NCI-H510A (cell line): Measurements from ENCODE around the gene SLC22A14.
"Not testable (repeated sequence)": the region's sequence is repeated elsewhere in the genome, so short reads cannot be mapped to it uniquely, and the experiment has no call there.

Experiments used
- DNase-seq: peaks from one replicate; lab custom pipeline; 2025; lab: John Stamatoyannopoulos, UW

SLC22A14 gene

DNA sequence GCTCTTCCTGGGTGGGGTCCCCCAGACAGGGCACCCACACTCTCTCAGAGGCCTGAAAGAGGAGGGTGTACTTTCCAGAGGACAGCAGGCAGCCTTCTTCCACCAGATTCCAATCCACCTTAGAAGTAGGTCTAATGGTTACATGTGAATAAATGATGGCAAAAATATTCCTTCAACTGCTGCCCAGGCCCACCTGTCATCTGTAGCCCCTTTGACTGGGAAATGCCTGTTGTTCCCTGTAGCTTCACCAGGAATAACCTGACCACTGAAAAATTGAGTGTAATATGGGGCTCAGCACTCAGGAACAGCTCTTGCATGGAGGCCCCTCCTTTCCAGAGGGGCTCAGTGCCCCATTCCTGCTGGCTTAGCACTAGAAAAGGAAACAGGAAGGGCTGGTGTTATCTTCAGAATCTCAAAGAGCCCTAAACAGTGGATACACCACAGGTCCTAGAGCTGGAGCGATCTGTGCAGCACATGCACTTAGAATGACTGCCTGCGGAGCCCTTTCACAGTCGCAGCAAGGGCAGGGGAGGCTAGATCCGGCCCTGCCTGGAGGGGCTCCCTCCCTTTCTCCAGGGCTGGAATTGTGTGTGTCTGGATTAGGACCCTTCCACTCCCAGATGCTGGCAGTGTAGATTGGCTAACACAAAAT is 32.1 kb downstream of the SLC22A14 start:
- no peak for DNase-seq

DNA sequence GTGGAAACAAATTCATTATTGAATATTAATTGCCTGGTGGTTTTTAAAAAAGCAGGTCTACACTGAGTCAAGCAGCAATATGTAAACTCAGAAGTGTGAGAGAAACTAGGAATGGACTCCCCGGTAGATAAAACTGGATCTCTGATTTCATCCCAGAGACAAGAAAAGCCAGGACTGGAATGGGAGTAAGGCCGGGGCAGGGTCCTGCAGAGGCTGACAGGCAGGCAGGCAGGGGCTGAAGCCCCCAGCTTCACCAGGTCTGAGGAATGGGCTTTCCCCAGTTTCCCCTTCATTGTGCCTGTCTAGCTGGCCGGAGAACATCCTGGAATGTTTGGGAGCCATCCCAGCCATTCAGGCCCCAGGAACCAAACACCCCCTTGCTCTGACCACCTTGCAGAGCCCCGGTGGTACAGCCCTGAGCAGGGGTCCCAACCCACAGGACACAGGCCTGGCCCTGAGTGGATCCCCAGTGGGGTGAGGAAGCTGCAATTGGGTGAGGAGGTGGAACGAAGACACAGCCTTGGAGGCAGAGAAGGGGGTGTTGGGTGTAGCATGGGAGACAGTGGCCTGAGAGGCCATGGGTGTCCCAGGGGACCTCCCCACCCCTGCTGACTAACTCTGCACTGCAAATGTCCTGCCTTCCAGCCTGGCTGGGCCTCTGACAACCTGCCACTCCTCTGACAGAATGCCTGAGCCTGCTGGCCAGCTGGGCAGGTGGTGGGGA is 32.8 kb downstream of the SLC22A14 start:
- DNase-seq = no peak

DNA sequence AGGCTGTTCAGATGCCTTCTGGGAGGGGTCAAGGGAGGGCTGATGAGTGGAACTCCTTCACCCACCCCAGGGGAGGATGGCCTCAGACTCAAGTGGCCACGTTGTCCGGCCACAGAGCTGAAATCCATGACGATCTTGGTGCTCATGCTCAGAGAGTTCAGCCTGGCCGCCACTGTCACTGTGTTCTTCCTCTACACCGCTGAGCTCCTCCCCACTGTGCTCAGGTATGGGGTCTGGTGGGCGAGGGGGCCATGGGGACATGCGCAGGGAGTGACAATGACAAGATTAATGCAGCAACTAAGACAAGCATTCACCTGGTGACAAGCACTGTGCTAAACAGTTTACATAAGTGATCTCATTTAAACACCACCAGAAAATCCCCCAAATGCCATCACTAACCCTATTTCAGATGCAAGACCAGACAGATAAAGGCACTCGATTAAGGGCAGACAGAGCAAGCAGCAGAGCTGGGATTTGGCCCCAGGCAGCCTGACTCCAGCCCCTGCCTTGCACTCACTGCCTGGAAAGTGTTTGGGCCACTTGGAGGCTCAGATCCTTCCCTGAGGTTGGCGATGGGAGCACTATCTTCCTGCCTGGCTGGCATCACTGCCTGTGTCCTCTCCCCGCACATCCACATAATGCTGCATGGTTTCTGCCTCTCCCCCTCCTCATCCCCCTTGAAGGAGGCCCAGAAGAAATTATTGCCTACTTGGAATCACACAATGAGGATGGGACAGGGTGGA is 33.6 kb downstream of the SLC22A14 start:
- DNase-seq = no peak

DNA sequence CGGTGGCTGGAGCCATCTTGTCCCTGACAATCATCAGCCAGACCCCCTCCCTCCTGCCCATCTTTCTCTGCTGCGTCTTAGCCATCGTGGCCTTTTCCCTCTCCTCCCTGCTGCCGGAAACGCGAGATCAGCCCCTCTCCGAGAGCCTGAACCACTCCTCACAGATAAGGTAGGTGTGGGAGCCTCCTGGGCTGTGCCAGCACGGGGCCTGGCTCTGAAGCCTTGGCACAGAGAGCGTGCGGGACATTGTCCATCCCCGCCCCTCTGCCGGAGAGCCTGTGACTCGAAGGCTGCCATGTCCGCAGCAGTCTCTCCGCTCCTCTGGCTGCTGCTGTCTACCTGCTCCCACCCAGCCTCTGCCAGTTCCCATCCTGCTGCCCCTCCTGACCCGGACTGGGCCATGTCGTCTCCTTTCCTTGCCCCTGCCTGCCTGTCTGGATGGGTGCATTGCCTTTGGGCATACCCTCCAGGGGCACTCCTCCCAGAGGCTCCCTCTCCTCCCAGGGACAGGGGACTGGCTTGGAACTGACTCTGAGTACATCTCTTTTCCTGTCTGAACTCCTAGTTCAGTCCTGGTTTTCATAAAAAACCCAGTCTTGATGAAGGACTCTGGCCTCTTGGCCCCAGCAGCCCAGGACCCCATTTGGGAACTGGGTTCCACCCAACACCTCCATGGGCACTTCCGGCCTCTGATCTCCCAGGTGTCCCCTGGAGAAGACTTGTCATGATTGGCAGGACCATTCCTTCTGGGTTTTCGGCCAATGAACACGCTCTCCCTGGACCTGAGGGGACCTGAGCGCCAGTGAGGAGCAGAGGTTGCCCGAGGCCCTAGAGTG is 34.5 kb downstream of the SLC22A14 start:
- no peak for DNase-seq

DNA sequence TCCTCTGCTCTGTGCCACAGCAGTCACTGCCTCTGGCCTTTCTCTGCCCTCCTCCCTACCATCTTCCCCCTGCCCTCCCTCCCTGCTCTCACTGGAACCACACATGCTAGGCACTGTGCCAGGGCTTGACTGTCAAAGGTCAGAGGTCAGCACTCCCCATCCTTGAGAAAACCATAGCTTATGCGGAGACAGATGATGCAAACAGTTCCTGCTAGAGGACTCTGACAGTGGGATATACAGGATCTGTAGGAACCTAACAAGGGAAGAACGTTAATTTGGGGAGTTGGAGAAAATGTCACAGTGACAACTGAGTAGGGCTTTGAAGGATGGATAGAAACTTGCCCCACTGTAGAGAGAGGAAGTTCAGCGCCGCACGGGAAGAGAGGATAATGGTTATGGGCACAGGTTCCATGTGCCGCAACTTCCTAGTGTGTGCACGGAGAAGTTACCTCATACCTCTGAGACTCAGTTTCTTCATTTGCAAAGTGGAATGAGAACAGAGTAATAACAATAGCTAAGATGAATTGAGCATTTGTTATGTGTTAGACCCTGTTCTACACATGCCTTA is 35.2 kb downstream of the SLC22A14 start:
- no peak for DNase-seq

DNA sequence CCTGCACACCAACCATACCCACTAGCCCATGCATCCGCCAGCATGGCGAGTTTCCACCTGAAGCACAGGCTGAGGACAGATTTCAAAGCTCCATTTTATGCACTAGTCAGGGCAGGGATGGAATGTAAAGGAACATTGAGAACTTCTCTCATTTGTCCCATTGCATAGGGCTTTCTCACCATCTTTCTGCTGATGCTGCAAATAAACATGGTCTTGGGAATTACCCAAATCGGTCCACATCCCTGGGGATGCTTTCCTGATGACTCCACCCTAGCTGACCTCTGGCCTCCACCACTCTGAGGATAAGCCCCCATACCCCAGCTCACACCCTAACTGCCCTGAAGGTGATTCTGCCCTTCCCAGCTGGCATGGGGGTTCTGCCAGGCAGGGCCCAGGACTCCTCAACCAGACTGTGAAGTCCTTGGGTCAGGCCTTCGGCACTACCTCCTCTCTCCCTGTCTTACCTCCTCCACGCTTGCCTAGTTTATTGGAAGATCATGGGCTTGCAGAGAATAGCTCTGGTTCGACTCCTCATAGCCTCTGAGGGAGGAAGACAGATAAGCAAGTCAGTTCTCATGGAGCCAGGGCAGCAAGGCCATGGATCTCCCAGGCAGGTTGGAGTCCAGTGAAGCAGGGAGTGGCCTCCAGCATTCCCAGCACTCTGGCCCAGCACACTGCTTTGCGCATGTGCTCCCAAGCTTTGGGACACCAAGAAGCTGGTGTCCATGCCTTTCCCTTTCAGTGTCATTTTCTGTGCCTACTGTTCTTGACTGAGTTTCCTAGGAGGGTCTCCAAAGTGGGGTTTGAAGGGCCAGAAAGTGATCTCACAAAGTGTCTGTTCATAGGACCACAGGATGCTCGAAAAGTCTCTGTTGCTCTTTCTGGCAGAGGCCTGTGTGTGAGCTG is 36.9 kb downstream of the SLC22A14 start:
- DNase-seq = no peak

DNA sequence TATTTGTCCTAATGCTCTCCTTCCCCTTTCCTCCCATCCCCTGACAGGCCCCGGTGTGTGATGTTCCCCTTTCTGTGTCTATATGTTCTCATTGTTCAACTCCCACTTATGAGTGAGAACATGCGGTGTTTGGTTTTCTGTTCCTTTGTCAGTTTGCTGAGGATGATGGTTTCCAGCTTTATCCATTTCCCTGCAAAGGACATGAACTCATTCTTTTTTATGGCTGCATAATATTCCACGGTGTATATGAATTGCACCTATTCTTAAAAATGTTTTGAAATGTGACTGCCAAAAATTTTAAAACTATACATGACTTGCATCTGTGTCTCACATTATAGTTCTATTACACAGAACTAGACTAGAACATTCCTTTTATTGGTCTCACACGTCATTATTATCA is 38.5 kb downstream of the SLC22A14 start:
- DNase-seq = not testable (repeated sequence)

DNA sequence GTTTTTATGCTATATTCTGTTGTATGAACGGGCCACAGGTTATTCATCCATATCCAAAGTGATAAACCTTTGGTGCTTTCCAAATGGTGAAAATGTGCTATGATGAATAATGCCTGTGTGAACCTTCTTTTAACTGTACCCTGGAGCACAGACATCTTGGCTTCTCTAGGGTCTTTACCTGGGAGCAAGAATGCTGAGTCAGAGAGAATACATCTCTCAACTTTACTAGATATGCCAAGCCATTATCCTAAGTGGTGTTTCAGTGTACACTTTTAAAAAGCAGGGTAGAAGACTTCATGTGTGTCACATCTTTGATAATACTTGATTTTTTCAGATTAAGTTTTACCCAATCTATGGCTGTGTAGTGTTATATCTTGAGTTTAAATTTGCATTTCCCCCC is 41.0 kb downstream of the SLC22A14 start:
- DNase-seq = no peak

DNA sequence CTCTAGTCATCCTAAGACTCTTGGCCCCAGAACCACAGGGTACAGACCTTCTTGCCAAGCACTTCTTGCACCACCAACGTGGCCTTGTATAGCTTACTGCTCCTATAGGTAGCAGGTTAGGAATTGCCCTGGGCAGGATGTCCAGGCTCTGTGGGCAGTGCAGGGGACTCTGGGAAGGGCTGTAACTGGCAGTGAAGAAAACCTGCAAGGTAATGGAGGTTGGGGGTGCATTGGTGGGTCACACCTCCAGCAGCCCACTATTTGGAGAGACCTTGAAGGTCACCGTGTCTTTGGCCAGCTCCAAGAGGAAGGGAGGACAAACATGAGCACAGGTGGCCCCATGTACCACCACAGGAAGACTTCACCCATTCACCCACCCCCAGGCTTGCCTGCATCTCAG is 43.2 kb downstream of the SLC22A14 start:
- no peak for DNase-seq

DNA sequence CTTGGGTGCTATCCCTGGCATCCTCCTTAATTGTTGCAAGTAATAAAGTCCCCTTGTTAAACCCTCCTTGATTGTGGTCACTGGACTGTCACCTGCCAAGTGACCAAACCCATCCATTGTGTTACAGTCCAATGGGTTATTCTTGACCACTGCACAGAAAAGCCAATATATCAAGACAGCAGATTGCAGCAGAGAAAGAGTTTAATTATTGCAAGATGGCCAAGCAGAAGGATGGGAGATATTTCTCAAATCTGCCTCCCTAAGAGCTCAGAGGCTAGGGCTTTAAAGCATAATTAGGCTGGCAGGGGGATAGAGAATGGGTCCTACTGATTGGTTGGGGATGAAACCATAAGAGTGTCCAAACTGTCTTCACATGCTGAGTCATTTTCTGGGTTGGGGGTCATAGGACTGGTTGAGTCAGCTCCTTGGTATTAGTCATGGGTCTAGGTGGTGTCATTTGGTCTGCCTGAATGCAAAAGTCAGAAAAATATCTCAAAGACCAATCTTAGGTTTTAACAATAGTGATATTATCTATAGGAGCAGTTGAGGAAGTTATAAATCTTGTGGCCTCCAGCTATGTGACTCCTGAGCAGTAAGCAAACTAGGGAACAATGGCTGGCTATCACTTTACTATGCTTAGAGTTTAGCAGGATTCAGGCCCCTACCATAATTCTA is 45.4 kb downstream of the SLC22A14 start:
- no peak for DNase-seq

DNA sequence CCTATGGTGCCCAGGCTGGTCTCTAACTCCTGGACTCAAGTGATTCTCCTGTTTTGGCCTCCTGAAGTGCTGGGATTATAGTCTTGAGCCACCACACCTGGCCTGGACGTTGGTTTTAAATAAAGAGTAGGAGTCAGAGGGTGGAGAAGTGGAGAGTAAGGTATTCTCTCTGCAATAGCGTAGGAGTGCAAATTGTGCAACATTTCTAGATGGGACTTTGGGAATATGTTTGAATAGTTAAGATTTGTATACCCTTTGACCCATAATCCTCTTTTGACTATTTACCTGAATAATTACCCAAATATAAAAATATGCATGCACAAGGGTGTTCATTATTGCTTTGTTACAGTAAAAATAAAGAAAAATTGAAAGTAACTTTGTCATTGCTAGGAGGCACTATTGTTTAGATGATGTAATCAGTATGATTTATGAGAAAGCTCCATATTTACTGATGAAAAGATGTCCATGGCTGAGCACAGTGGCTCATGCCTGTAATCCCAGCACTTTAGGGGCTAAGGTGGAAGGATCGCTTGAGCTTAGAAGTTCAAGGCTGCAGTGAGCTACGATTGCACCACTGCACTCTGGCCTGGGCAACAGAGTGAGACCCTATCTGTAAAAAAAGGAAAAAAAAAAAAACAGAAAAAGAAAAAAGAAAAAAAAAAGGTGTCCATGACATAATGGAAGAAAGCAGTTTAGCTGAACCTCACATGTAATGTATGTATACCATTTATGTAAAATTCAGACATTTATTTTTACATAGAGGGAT is 49.3 kb downstream of the SLC22A14 start:
- no peak for DNase-seq

DNA sequence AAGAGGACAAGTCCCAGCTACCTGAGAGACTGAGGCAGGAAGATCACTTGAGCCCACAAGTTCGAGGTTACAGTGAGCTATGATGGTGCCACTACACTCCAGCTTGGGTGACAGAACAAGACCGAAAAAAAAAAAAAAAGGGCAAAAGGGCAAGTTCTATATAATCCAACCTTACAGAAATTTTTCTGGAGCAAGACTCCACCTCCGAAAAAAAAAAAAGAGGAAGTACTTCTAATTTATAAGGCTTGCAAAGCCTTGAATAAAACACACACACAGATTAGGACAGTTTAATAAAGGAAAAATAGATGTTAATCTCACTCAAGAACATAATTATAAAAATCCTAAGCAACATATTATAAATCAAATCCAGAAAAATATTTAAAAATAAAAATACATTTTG is 50.1 kb downstream of the SLC22A14 start:
- no peak for DNase-seq

DNA sequence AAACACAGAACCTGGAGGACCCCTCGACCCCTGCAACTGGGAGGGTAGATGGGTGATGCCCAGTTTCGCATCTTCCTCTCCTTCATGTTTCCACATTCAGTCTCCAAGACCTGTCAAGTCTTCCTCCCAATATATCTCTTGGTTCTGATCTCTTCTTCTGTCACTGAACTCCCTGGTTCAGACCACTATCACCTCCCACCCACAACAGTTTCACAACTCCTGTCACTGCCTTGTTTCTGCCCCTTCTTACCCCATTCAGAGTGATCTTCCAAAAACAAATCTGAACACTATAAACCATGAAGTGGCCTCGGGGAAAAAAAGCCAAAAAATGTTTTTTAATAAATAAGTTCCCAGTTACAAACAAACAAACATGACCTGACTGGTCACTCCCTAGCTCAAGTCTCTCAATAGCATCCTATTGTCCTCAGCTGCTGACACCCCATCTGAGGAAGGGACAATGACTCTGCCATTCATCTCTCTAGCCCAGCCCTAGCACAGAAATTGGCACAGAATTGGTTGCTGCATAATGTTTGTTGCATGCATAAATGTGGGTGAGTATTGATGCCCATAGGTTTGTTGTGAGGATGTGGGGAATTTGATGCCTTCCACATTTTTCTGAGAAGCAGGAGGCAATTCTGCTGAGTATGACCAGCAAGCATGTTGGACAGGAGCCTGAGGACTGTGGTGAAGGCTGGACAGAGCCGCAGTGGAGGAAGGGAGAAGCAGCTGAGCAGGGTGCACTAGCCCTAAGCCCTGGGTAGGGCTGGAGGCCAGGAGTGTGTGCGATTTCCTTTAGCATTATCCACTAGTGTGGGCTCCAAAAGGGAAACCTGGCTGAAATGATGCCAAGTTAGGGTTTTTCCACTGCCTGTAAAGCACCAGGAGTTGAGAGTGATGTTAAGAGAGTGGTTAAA is 52.3 kb downstream of the SLC22A14 start:
- no peak for DNase-seq

DNA sequence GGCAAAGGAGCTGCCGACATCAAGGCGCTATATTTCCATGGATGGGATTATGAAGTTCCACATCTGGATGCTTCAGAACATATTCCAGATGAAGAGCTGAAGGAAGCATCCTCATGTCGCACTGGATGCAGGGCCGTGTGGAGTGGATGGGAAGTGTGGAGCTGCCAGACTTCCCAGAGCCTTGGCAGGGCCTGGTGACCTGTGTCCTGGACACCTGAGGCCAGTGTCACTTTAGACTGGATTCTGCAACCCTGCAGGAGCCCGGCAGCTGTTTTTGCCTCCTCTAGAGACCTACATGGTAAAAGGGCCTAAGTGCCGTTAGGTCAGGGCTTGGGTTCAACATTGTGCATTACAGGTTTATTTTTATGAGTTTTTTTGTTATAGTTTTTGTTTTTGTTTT is 53.2 kb downstream of the SLC22A14 start:
- DNase-seq = no peak

DNA sequence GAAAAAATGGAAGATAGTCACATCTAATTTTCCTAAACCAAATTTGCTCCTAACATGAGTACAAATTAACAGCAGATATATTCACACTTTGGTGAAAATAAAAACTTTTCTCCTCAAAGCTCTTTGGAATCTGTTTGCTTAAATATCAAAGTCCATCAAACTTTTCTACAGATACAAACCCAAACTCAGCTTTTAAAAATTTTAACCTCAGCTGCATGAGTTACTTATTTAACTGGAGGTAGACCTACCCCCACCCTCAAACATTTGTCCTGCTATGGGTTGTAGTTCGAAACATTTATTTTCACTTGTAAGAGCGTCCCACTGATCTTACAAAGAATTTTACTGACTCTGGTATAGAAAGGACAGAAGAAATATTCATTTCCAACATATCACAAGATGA is 55.6 kb downstream of the SLC22A14 start:
- DNase-seq = no peak

DNA sequence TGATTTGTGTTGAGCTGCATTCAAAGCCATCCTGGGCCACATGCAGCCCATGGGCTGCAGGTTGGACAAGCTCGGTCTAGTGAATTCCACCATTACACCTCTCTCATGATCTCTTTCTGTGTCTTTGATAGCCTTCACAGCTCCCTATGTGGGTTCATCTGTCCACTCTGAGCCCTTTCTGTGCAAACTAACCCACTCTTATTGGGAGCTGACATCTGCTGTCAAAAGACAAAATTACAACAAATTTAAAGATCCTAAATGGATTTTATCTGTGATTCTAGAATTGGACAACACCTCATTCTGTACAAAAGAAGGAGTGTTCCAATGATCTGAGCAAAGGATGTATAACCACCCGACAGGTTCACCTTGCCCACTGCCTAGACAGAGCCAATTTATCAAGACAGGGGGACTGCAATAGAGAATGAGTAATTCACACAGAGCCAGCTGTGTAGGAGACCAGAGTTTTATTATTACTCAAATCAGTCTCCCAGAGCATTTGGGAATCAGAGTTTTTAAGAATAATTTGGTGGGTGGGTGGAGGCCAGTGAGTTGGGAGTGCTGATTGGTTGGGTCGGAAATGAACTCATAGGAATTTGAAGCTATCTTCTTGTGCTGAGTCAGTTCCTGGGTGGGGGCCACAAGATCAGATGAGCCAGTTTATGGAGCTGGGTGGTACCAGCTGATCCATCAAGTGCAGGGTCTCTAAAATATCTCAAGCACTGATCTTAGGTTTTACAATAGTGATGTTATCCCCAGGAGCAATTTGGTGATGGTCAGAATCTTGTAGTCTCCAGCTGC is 61.9 kb downstream of the SLC22A14 start:
- DNase-seq = no peak

DNA sequence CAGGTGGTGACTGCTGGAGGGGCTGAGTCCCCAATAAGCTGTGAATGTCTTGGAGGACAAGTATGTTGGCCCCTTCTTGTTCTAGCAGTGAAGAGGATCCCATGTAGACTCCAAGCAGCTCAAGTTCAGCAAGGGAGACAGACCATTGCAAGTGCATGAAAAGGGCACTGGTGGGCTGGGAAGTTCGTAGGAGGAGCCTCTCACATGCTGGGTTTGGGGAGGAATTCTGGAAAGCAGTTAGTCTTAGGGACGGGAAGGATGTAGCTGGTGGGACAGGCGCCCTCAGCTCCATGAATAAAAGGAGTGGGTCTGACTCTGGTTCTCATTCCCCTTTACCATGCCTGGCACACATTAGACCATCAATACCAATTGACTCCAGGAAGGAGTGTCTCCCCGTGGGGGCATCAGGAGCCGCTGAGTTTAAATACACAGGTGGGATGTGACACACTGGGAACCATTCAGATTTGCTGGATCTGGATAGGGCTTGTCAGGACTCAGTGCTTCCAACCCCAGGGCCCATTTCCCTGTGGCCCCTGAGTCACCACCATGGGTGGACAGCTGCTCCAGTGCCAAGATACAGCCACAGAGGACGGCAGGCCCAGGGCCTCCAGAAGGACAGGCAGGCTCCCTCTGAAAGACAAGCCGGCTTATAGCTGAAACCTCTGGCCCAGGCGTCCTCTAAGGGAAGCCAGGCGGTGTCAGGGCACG is 63.9 kb downstream of the SLC22A14 start:
- no peak for DNase-seq
